Ureter (tissue), 1 donor: ENCODE results near the gene ATAT1. TPM values are rescaled to one million over a fixed set of nuclear protein-coding genes. Genes with fewer than 3 reads are reported as not detected.

ENCODE experiments used
- DNase-seq: peaks from one replicate; pipeline ENCODE4 v3.0.0-alpha.2; 2020; ENCODE audit warnings: low spot score
- total RNA-seq: library from RNA; stranded (reverse); gene quantifications from one replicate; pipeline ENCODE4 v1.2.4, GENCODE V29; 2023
- donor health status: DM: yes; HTN: yes; CAD: no.

ATAT1 gene
- total RNA-seq, 1 donor from 2014 or later: 22.7 TPM

GRCh38 chr6:30684386-30685156 is 57.9 kb downstream of the ATAT1 start:
- peak; percentile 62 for DNase-seq

- no peak for DNase-seq
Measured at GRCh38 chr6:30685157-30686008, 58.7 kb downstream of the ATAT1 start.

- DNase-seq: peak; percentile 89
Measured at GRCh38 chr6:30686009-30686907, 59.6 kb downstream of the ATAT1 start, which contains the start of gene PPP1R18. Gene PPP1R18, minus strand, starts transcription at chr6:30686645. Its CDS starts 627 bp downstream, at chr6:30686018.

- peak; percentile 94 for DNase-seq
Measured at GRCh38 chr6:30686908-30687658, 60.4 kb downstream of the ATAT1 start.

GRCh38 chr6:30687659-30688431 is 61.2 kb downstream of the ATAT1 start:
- peak; percentile 66 for DNase-seq

GRCh38 chr6:30688569-30688968 is 61.9 kb downstream of the ATAT1 start:
- DNase-seq: no peak

- DNase-seq: no peak
Measured at GRCh38 chr6:30689022-30689865, 62.6 kb downstream of the ATAT1 start.

GRCh38 chr6:30689985-30690384 is 63.3 kb downstream of the ATAT1 start:
- DNase-seq: no peak

- peak; percentile 88 for DNase-seq
Measured at GRCh38 chr6:30690403-30691207, 63.9 kb downstream of the ATAT1 start, which contains the start of gene NRM. Gene NRM, minus strand, starts transcription at chr6:30690984. Its CDS starts 10 bp downstream, at chr6:30690974.

- DNase-seq: no peak
Measured at GRCh38 chr6:30691208-30691847, 64.7 kb downstream of the ATAT1 start.

Other genes with a start within 250 kb of the ATAT1 start
- gene HLA-E, start 137.4 kb upstream of the ATAT1 start, total RNA-seq: 330 TPM
- gene GNL1, start 70.4 kb upstream of the ATAT1 start, total RNA-seq: 72.6 TPM
- 17.3 TPM for gene PRR3, start 69.6 kb upstream of the ATAT1 start, total RNA-seq
- 63.9 TPM for gene ABCF1, start 55.4 kb upstream of the ATAT1 start, total RNA-seq
- gene PPP1R10, start 9.6 kb upstream of the ATAT1 start, total RNA-seq: 93.7 TPM
- 56.0 TPM for gene MRPS18B, start 9.0 kb upstream of the ATAT1 start, total RNA-seq
- 27.1 TPM for gene C6orf136, start 20.3 kb downstream of the ATAT1 start, total RNA-seq
- 31.5 TPM for gene DHX16, start 46.1 kb downstream of the ATAT1 start, total RNA-seq
- 31.5 TPM for gene PPP1R18, start 59.8 kb downstream of the ATAT1 start, total RNA-seq
- 12.3 TPM for gene NRM, start 64.1 kb downstream of the ATAT1 start, total RNA-seq
- gene MDC1, start 90.4 kb downstream of the ATAT1 start, total RNA-seq: 41.1 TPM
- gene TUBB, start 93.5 kb downstream of the ATAT1 start, total RNA-seq: 357 TPM
- gene FLOT1, start 115.8 kb downstream of the ATAT1 start, total RNA-seq: 133 TPM
- gene IER3, start 117.7 kb downstream of the ATAT1 start, total RNA-seq: 23.8 TPM